Esophagus muscularis mucosa (tissue), 4 donors: ENCODE measurements around the gene ST6GAL1. TPM values are rescaled to one million over a fixed set of nuclear protein-coding genes. Genes with fewer than 3 reads are reported as not detected.

Experiments
- DNase-seq: peaks from one replicate; pipeline ENCODE4 v3.0.0-alpha.2; 2017; ENCODE audit errors: extremely low spot score
- H3K27ac ChIP-seq, 4 donors: fragments of 200-600 bp; sonication (generic); replicated peaks in 1 of 4; 1 replicate in 3 of 4; 2 replicates in 1 of 4; pipeline ENCODE4 v1.5.1; 2016 to 2019; ENCODE audit warnings: mild to moderate bottlenecking in 1 of 4
- H3K27me3 ChIP-seq, 4 donors: fragments of 200-600 bp; sonication (generic); one replicate each; pipeline versions ENCODE4 v1.5.1 to v1.6.0; 2016 to 2019
- H3K36me3 ChIP-seq, 4 donors: fragments of 200-600 bp; sonication (generic); one replicate each; pipeline ENCODE4 v1.5.1; 2016 to 2019
- H3K4me1 ChIP-seq, 4 donors: fragments of 200-600 bp; sonication (generic); one replicate each; pipeline ENCODE4 v1.5.1; 2016 to 2019
- H3K4me3 ChIP-seq, 4 donors: fragments of 200-600 bp; sonication (generic); 1 replicate in 2 of 4; 2 replicates in 2 of 4; pipeline ENCODE4 v1.5.1; 2016 to 2019; ENCODE audit warnings: mild to moderate bottlenecking in 4 of 4, moderate library complexity in 1 of 4
- H3K9me3 ChIP-seq, 4 donors: fragments of 200-600 bp; sonication (generic); 1 replicate in 3 of 4; 2 replicates in 1 of 4; pipeline ENCODE4 v1.5.1; 2016 to 2019
- CTCF ChIP-seq, 3 experiments: fragments of 200-600 bp in 2 of 3; fragments of 450-650 bp in 1 of 3; sonication (generic) in 2 of 3; IDR thresholded peaks; one replicate each; pipeline ENCODE4 v1.5.1; 2017 to 2019; ENCODE audit warnings: antibody characterized with exemption in 3 of 3, mild to moderate bottlenecking in 2 of 3, moderate library complexity in 1 of 3
- EP300 ChIP-seq: sonication (generic); formaldehyde crosslinking; IDR thresholded peaks from one replicate; pipeline ENCODE4 v1.6.1; 2017; ENCODE audit warnings: antibody characterized with exemption
- POLR2A ChIP-seq: fragments of 450-650 bp; IDR thresholded peaks from one replicate; pipeline ENCODE4 v1.6.1; 2017; ENCODE audit warnings: antibody characterized with exemption, moderate library complexity, mild to moderate bottlenecking, low read depth
- POLR2AphosphoS5 ChIP-seq, 2 donors: sonication (generic); formaldehyde crosslinking; IDR thresholded peaks; one replicate each; pipeline ENCODE4 v1.6.1; 2017; ENCODE audit warnings: antibody characterized with exemption in 2 of 2
- WGBS: methylation state at CpG from one replicate; pipeline ENCODE4 v1.1.5; 2018; 5-methylcytosine and 5-hydroxymethylcytosine counted together
- intact Hi-C: fragments of 100-400 bp; cut with DNase I; formaldehyde crosslinking; loops from one replicate; pipeline ENCODE4 v1.15.1; 2023
- total RNA-seq, 4 donors: library from RNA; depleted of rRNA; stranded (reverse); fragments of >200 nt; gene quantifications; one replicate each; pipeline versions ENCODE4 v1.1.0 to v1.2.1, GENCODE V29; 2016

ST6GAL1 gene
- total RNA-seq, 4 donors from 2014 or later = 15.4 to 29.6 (median 24.4) TPM

GRCh38 chr3:187036394-187036793 lies 106.1 kb downstream of the ST6GAL1 start:
- TF ChIP-seq CTCF (IDR thresholded peaks at IDR 0.05) = no peak
- no peak for TF ChIP-seq EP300
- no peak for TF ChIP-seq POLR2A
- TF ChIP-seq POLR2AphosphoS5 (IDR thresholded peaks at IDR 0.05) = no peak
- peaks cover 0 to 13% (median 6%) of the 10 kb centered on the region in 4 donors for H3K9me3 ChIP-seq
- DNase-seq = no peak

DNA sequence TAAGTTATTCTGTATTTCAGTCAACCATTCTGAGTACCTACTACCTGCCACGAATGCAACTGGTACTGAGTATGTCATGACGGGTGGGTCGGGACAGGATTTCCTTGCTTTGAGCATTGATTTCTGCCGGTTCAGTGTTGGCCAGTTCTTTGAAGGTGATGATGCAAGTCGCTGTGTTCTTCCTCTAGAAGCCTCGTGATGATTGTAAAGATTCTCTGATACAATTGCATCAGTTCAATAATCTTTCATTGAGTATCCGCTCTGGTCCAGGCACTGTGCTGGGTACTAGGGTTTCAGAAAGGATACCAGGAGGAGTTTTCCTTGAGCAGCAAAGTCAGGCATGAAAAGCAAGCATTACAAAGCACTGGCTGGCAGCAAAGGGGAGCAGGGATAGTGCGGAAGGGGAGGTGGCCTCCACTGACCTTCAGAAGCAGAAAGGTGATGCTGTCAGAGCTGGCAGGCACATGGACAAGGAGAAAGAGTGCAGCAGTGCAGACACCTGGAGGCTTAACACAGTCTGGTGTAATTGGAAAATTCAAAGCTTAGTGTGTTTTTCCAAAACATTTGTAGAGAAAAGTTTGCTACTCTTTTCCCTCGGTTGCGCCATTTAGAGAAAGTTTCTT lies 108.9 kb downstream of the ST6GAL1 start:
- Histone ChIP-seq H3K4me1 (peaks cover 0 to 15% (median 10%) of the 10 kb centered on the region in 4 donors), H3K27me3 (no peaks in the 10 kb centered on the region), H3K4me3 (no peak overlapping the region), H3K27ac (no peak overlapping the region), H3K36me3 (peaks cover 0 to 22% (median 7%) of the 10 kb centered on the region in 4 donors), H3K9me3 (peaks cover 0 to 13% (median 6%) of the 10 kb centered on the region in 4 donors)
- TF ChIP-seq POLR2AphosphoS5 (IDR thresholded peaks at IDR 0.05) (no peak), POLR2A (no peak), EP300 (no peak), CTCF (IDR thresholded peaks at IDR 0.05) (no peak)
- WGBS = 82% methylated on average over 10 of the region's 10 CpGs
- intact Hi-C loops = no loop called here
- DNase-seq = no peak

More at GRCh38 chr3:187036394-187036793, 106.1 kb downstream of the ST6GAL1 start:
- Histone ChIP-seq H3K27me3 (no peaks in the 10 kb centered on the region), H3K27ac (no peak overlapping the region), H3K36me3 (peaks cover 0 to 7% (median 3%) of the 10 kb centered on the region in 4 donors), H3K4me1 (peaks cover 0 to 6% (median under 1%) of the 10 kb centered on the region in 4 donors), H3K4me3 (no peak overlapping the region)
- intact Hi-C loops = no loop called here
- 91% methylated on average over 1 of the region's 1 CpG for WGBS

GRCh38 chr3:187039723-187040414 lies 109.5 kb downstream of the ST6GAL1 start:
- no peak overlapping the region for H3K4me3 ChIP-seq
- no peak for DNase-seq
- 92% methylated on average over 5 of the region's 6 CpGs for WGBS
- H3K9me3 ChIP-seq = peaks cover 0 to 9% (median 4%) of the 10 kb centered on the region in 4 donors
- TF ChIP-seq CTCF (IDR thresholded peaks at IDR 0.05) (no peak), POLR2AphosphoS5 (IDR thresholded peaks at IDR 0.05) (no peak), EP300 (no peak), POLR2A (no peak)
- peaks cover 0 to 21% (median 10%) of the 10 kb centered on the region in 4 donors for H3K4me1 ChIP-seq
- peaks cover 0 to 22% (median 7%) of the 10 kb centered on the region in 4 donors for H3K36me3 ChIP-seq
- H3K27ac ChIP-seq = no peak overlapping the region
- intact Hi-C loops = no loop called here
- no peaks in the 10 kb centered on the region for H3K27me3 ChIP-seq

DNA sequence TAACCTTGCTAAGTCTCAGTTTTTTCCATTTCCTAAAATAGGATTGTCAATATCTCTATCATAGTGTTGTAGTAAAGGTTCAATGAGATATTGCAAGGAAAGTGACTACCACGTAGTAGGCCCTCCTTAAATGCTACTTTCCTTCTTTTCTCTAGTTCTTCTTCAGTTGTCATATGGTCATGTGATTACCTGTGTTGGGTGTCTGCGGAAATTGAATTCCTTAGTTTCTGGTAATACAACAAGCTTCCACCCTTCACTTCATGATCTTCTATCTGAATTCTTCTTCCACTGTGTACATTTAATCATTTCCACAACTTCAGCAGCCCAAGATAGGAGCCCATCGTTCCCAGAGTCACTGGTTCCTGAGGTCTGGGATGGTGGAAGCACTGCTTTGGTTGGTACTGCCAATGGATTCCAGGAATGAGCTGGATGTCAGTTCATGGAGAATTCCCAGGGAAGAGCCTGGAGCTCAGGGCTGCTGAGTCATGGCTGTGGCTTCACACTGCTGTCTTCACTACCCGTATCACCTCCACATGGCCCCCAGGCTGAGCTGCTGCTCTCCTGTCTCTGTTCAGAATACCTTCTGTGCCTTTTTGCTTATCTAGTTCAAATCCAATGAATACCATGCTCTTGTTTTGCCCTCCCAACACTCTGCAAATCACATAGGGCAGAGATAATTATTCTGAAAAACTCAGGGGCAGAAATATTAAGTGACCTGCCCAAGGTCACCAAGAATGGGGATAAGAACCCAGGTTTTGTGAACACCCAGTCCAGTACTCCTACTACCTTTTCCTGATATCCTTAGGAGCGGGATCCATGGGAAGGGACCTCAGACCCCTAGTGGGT lies 110.4 kb downstream of the ST6GAL1 start:
- no peak for DNase-seq
- TF ChIP-seq POLR2A = no peak
- TF ChIP-seq POLR2AphosphoS5 (IDR thresholded peaks at IDR 0.05) = no peak
- no peak for TF ChIP-seq CTCF (IDR thresholded peaks at IDR 0.05)
- TF ChIP-seq EP300 = no peak
- intact Hi-C loops = no loop called here
- no peaks in the 10 kb centered on the region for H3K27me3 ChIP-seq
- peaks cover 0 to 3% (median under 1%) of the 10 kb centered on the region in 4 donors for H3K9me3 ChIP-seq
- H3K4me3 ChIP-seq = no peak overlapping the region
- peaks cover 0 to 25% (median 14%) of the 10 kb centered on the region in 4 donors for H3K4me1 ChIP-seq
- H3K36me3 ChIP-seq = peaks cover 0 to 22% (median 7%) of the 10 kb centered on the region in 4 donors
- H3K27ac ChIP-seq = no peak overlapping the region
- WGBS = 93% methylated on average over 5 of the region's 5 CpGs
